ENCODE results near the gene THOC7. TPM values are rescaled to one million over a fixed set of nuclear protein-coding genes. Genes with fewer than 3 reads are reported as not detected.

Gene THOC7
- total RNA-seq, 2 experiments from 2014 or later: 85.4 to 92.7 TPM

- Mint-ChIP-seq H3K27ac (no peak overlapping the region), H3K27me3 (no peaks in the 10 kb centered on the region), H3K4me3 (no peak overlapping the region), H3K4me1 (peaks cover 42% of the 10 kb centered on the region), H3K36me3 (peaks cover 35% of the 10 kb centered on the region), H3K9me3 (no peaks in the 10 kb centered on the region)
- no peak for DNase-seq
Observed at GRCh38 chr3:63895422-63896189, 32.0 kb upstream of the THOC7 start.

- Mint-ChIP-seq H3K27ac (no peak overlapping the region), H3K4me1 (peaks cover 35% of the 10 kb centered on the region), H3K9me3 (no peaks in the 10 kb centered on the region), H3K36me3 (peaks cover 17% of the 10 kb centered on the region), H3K4me3 (no peak overlapping the region), H3K27me3 (no peaks in the 10 kb centered on the region)
- DNase-seq: no peak
Observed at GRCh38 chr3:63892773-63893352, 29.3 kb upstream of the THOC7 start.

DNA sequence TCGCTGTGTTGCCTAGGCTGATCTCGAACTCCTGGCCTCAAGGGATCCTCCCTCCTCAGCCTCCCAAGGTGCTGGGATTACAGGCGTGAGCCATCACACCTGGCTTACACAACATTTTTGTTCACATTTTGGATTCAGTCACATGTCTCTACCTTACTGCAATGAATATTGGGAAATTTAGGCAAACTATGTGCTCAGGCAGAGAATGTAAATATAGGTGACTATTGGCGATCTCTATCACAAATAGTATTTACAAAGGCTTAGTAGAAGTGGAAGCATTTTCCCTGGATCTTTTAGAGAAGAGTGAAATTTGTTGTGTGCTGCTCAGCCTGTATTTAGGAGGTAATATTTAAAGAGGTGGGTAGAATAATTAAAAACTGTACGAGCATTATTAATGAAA is 27.9 kb upstream of the THOC7 start:
- Mint-ChIP-seq H3K9me3 (no peaks in the 10 kb centered on the region), H3K36me3 (peaks cover 14% of the 10 kb centered on the region), H3K4me1 (peaks cover 32% of the 10 kb centered on the region), H3K4me3 (no peak overlapping the region), H3K27ac (no peak overlapping the region), H3K27me3 (no peaks in the 10 kb centered on the region)
- DNase-seq: no peak

GRCh38 chr3:63886858-63887257 is 23.3 kb upstream of the THOC7 start:
- H3K4me3 Mint-ChIP-seq: no peak overlapping the region
- no peak for DNase-seq
- no peaks in the 10 kb centered on the region for H3K27me3 Mint-ChIP-seq
- H3K9me3 Mint-ChIP-seq: no peaks in the 10 kb centered on the region
- H3K36me3 Mint-ChIP-seq: peaks cover 12% of the 10 kb centered on the region
- H3K27ac Mint-ChIP-seq: no peak overlapping the region
- H3K4me1 Mint-ChIP-seq: peaks cover 16% of the 10 kb centered on the region

GRCh38 chr3:63880653-63881052 is 17.0 kb upstream of the THOC7 start:
- no peak for DNase-seq
- no peak overlapping the region for H3K27ac Mint-ChIP-seq
- H3K36me3 Mint-ChIP-seq: peaks cover 10% of the 10 kb centered on the region
- no peaks in the 10 kb centered on the region for H3K27me3 Mint-ChIP-seq
- no peak overlapping the region for H3K4me3 Mint-ChIP-seq
- peaks cover 45% of the 10 kb centered on the region for H3K4me1 Mint-ChIP-seq
- H3K9me3 Mint-ChIP-seq: no peaks in the 10 kb centered on the region

DNA sequence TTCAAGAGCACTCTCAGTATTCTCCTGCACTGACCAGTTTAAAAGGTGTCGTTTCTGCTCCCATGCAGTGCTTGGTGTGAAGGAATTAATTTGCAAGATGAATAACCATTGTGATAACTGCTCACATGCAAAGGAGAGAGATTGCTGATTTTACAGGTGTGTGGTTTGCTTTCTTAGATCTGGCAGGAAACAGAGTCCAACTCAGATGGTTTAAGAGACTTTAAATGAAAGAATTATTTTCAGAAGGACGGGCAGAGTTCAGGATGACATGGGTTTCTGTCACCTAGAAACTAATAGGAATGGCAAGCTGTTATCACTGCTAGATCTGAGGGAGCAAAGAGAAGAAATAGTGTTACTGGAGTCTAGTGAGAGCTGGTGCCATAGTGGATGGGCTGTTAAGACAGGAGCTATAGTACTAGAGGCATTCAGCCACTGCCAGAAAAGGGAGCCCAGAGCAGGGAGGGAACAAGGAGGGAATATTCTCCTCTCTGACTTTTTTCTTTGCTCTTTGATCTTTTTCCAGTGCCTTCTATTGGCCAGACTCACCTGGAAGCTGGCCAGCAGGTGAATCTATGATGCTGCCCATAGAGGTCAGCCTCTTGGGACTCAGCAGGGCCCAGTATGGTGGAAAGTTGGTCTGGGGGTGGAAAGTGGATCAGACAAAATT is 14.9 kb upstream of the THOC7 start:
- Mint-ChIP-seq H3K4me1 (peaks cover 48% of the 10 kb centered on the region), H3K27ac (peak overlapping the region; percentile 20), H3K9me3 (no peaks in the 10 kb centered on the region), H3K36me3 (peaks cover 10% of the 10 kb centered on the region), H3K27me3 (no peaks in the 10 kb centered on the region), H3K4me3 (no peak overlapping the region)
- DNase-seq: no peak

DNA sequence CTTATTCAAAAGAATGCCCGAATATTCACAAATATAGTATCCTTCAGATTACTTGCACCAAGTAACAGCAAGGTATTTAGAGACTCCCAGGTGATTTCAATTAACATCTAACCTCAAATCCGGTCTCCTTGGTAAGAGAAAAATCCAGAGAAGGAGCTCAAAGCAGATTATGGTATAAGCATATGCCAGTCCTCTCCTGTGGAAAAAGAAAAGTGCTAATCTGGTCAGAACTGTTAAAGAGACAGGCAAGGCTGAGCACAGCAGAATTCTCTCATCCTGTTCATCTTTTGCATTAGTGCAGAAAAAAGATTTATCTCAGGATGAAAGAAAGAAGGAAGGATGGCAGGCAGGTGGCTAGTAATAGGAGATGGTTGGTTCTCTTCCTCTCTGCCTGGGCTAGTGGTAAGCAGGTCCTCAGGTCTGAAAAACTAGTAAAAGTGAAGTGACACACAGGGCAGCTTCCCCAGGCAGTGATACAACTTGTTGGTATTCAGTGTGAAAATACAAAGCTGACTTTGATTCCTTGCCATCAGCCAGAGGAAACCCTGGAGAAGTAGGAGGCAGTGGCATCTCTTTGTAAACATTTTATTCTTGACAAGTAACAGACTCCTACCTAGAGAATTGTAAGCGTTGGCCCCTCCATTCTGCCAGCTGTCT is 14.3 kb upstream of the THOC7 start:
- Mint-ChIP-seq H3K4me1 (peaks cover 48% of the 10 kb centered on the region), H3K27me3 (no peaks in the 10 kb centered on the region), H3K9me3 (no peaks in the 10 kb centered on the region), H3K27ac (no peak overlapping the region), H3K4me3 (no peak overlapping the region), H3K36me3 (peaks cover 10% of the 10 kb centered on the region)
- DNase-seq: no peak

DNA sequence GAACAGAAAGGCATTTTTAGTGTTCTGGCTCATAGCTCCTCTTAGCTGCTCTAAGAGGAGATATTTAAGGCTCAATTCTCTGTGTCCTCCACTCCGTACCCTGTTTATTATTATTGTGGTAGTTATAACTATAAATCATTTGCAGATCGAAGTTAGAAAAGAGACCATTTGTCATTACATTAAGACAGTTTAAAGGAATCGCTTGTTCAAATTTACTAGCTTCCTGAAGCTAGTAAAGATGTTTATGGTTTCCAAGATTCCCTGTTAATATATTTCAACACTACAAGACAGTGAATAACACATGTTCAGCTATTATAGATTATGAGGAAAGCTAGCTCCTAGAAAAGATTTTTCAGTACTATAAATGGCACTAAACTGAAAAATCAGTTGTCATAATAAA is 12.7 kb upstream of the THOC7 start:
- DNase-seq: no peak
- no peaks in the 10 kb centered on the region for H3K9me3 Mint-ChIP-seq
- H3K4me1 Mint-ChIP-seq: peaks cover 51% of the 10 kb centered on the region
- no peak overlapping the region for H3K27ac Mint-ChIP-seq
- H3K36me3 Mint-ChIP-seq: peaks cover 6% of the 10 kb centered on the region
- H3K27me3 Mint-ChIP-seq: no peaks in the 10 kb centered on the region
- no peak overlapping the region for H3K4me3 Mint-ChIP-seq

- no peak overlapping the region for H3K4me3 Mint-ChIP-seq
- H3K4me1 Mint-ChIP-seq: peaks cover 49% of the 10 kb centered on the region
- H3K27me3 Mint-ChIP-seq: no peaks in the 10 kb centered on the region
Observed at GRCh38 chr3:63875510-63875909, 11.9 kb upstream of the THOC7 start.

GRCh38 chr3:63874769-63875168 is 11.2 kb upstream of the THOC7 start:
- Mint-ChIP-seq H3K4me1 (peaks cover 45% of the 10 kb centered on the region), H3K9me3 (no peaks in the 10 kb centered on the region), H3K4me3 (no peak overlapping the region), H3K36me3 (no peaks in the 10 kb centered on the region), H3K27me3 (no peaks in the 10 kb centered on the region), H3K27ac (no peak overlapping the region)
- DNase-seq: no peak

More at GRCh38 chr3:63875510-63875909, 11.9 kb upstream of the THOC7 start:
- no peak overlapping the region for H3K27ac Mint-ChIP-seq
- H3K36me3 Mint-ChIP-seq: peaks cover 1% of the 10 kb centered on the region
- H3K9me3 Mint-ChIP-seq: no peaks in the 10 kb centered on the region
- DNase-seq: no peak

DNA sequence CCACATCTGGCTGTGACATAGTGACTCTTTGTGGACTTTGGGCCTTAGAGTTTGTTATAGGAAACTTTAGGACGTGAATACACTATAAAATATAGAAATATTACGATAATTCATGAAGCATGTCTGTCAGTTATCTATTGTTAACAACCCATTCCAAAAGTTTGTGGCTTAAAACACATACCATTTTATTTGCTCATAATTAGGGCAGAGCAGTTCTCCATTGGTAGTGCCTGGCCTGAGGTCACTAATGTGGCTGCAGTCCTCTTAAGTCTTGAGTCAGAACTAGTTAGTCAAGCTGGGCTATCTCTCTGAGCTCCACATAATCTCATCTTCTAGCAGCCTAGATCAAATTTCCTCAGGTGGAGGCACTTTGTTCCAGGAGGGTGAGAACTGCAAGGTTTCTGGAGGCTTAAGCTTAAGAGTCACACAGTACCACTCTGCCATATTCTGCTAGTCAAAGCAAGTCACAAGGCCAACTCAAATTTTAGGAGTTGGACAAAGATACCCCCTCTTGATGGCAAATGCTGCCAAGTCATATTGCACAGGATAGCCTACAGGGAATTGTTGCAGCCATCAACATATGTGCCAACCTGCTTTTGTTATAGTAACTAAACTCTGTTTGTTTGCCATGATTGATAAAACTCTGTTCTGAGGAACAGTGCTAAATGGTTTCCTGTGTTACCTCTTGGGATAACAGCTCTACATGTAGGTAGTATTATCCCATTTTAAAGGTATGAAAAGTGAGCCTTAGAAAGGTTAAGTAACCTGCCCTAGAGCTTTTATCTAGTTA is 8.7 kb upstream of the THOC7 start:
- Mint-ChIP-seq H3K36me3 (peaks cover 6% of the 10 kb centered on the region), H3K4me1 (peaks cover 42% of the 10 kb centered on the region), H3K27me3 (no peaks in the 10 kb centered on the region), H3K4me3 (no peak overlapping the region), H3K27ac (no peak overlapping the region), H3K9me3 (no peaks in the 10 kb centered on the region)
- no peak for DNase-seq

GRCh38 chr3:63870615-63871005 is 7.0 kb upstream of the THOC7 start:
- Mint-ChIP-seq H3K9me3 (no peaks in the 10 kb centered on the region), H3K27me3 (no peaks in the 10 kb centered on the region), H3K4me3 (no peak overlapping the region), H3K27ac (no peak overlapping the region), H3K36me3 (peaks cover 15% of the 10 kb centered on the region), H3K4me1 (peaks cover 40% of the 10 kb centered on the region)
- DNase-seq: no peak

GRCh38 chr3:63869940-63870614 is 6.5 kb upstream of the THOC7 start:
- no peak overlapping the region for H3K27ac Mint-ChIP-seq
- DNase-seq: no peak
- H3K4me3 Mint-ChIP-seq: no peak overlapping the region
- H3K9me3 Mint-ChIP-seq: no peaks in the 10 kb centered on the region
- peaks cover 18% of the 10 kb centered on the region for H3K36me3 Mint-ChIP-seq
- peaks cover 43% of the 10 kb centered on the region for H3K4me1 Mint-ChIP-seq
- H3K27me3 Mint-ChIP-seq: no peaks in the 10 kb centered on the region

- H3K27ac Mint-ChIP-seq: no peak overlapping the region
- H3K4me1 Mint-ChIP-seq: peaks cover 46% of the 10 kb centered on the region
- no peak overlapping the region for H3K4me3 Mint-ChIP-seq
Observed at GRCh38 chr3:63867225-63867624, 3.6 kb upstream of the THOC7 start.

More at GRCh38 chr3:63867225-63867624, 3.6 kb upstream of the THOC7 start:
- H3K27me3 Mint-ChIP-seq: no peaks in the 10 kb centered on the region
- no peak for DNase-seq
- no peaks in the 10 kb centered on the region for H3K9me3 Mint-ChIP-seq
- peaks cover 25% of the 10 kb centered on the region for H3K36me3 Mint-ChIP-seq
